ENCODE data around the gene ABL2.

- TF ChIP-seq CTCF (IDR thresholded peaks at IDR 0.05): no peak
- TF ChIP-seq POLR2A (IDR thresholded peaks at IDR 0.05): no peak
Observed at GRCh38 chr1:179178183-179178582, 51.3 kb downstream of the ABL2 start.
